ENCODE measurements around the gene CAMK1. TPM values are rescaled to one million over a fixed set of nuclear protein-coding genes. Genes with fewer than 3 reads are reported as not detected.

The CAMK1 gene
- total RNA-seq, 1 donor = 41.5 TPM

DNA sequence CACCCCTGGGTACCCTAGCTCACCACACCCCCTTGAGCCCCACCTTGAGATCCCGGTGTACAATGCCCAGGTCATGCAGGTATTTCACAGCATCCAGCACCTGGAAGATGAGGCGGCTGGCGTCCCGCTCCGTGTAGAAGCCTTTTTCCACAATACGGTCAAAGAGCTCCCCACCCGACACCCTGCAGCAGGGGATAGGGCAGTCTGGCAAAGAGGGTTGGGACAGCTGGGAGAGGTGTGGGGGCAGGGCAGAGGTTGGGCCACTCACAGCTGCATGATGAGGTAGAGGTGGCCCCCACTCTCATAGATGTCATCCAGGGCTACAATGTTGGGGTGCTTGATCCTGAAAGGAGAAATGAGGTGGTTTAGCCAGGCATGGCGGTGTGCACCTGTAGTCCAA is 6.9 kb downstream of the CAMK1 start:
- no peak overlapping the region for H3K4me3 ChIP-seq (ENCODE audit: low read depth, low read length)
- TF ChIP-seq, protein P1, sequence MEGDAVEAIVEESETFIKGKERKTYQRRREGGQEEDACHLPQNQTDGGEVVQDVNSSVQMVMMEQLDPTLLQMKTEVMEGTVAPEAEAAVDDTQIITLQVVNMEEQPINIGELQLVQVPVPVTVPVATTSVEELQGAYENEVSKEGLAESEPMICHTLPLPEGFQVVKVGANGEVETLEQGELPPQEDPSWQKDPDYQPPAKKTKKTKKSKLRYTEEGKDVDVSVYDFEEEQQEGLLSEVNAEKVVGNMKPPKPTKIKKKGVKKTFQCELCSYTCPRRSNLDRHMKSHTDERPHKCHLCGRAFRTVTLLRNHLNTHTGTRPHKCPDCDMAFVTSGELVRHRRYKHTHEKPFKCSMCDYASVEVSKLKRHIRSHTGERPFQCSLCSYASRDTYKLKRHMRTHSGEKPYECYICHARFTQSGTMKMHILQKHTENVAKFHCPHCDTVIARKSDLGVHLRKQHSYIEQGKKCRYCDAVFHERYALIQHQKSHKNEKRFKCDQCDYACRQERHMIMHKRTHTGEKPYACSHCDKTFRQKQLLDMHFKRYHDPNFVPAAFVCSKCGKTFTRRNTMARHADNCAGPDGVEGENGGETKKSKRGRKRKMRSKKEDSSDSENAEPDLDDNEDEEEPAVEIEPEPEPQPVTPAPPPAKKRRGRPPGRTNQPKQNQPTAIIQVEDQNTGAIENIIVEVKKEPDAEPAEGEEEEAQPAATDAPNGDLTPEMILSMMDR (IDR thresholded peaks at IDR 0.05; ENCODE audit: insufficient read depth, low read length) = no peak
- DNase-seq (ENCODE audit: low read depth) = no peak

DNA sequence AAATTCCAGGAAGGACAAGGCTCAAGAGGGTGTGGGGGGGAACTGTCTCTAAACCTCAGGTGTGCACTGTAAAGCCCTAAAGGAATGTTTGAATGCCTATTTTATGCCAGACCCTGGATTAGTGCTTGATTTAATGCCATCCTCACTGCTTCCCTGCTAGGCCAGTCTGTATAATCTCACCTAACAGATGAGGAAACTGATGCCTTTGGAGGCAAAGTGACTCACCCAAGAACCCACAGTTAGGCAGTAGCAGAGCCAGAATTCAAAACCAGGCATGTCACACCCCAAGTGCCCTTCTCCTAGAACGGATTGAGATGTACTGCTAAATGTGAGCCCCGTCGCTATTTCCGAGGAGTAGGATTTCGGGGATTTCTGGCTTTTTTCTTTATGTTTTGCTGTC is 7.8 kb downstream of the CAMK1 start:
- H3K4me3 ChIP-seq (ENCODE audit: low read depth, low read length) = no peak overlapping the region
- TF ChIP-seq, protein P1 (IDR thresholded peaks at IDR 0.05; ENCODE audit: insufficient read depth, low read length) = no peak
- DNase-seq (ENCODE audit: low read depth) = no peak

DNA sequence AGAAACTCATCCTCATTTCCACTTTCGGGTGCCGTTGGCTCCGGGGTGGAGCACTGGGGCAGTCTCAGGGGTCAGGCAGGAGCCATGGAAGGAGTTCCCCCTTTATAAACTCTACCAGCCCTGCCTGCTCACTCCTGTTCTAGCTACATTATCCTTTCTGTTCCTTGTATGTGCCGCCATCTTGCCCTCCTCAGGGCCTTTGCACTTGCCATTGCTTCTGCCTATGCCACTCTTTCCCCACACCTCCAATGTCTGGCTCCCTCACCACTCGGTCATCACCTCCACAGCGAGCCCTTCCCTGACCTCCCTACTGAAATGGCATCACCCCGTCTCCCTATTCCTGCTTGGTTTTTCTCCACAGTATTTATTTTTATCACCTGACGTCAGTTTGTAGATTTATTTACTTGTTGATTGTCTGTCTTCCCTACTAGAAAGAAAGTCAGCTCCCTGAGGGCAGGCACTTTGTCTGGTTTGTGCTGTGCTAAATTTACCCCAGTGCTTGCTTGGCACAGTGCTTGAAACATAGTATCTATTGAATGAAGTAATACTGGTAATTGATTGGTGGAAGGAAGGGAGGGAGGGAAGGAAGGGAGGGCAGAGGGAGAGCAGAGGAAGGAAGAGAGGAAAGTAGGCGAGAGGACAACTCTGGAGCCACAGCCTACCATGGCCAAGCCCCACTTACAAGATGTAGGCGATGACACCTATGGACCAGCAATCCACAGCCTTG is 8.8 kb downstream of the CAMK1 start:
- no peak overlapping the region for H3K4me3 ChIP-seq (ENCODE audit: low read depth, low read length)
- TF ChIP-seq, protein P1 (IDR thresholded peaks at IDR 0.05; ENCODE audit: insufficient read depth, low read length) = no peak
- no peak for DNase-seq (ENCODE audit: low read depth)

DNA sequence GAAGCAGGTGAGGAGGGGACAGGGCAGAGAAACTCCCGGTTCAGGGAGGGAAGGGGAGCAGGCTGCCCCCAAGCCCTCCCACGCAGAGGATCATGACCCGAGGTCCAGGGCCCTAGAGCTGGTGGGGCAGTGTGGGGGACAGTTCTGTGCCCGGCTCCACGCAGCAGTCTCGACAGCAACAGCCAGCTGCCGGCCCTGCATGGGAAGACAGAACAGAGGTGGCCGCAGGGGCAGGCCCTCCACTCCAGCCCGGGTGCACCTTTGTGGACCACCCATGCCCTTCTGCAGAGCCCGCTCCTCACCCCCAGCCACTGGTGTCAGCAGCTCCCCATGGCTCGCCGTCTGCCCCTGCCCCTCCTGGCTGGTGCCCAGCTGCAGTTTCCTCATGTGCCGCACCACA is 12.3 kb downstream of the CAMK1 start:
- TF ChIP-seq, protein P1 (IDR thresholded peaks at IDR 0.05; ENCODE audit: insufficient read depth, low read length) = no peak
- no peak for DNase-seq (ENCODE audit: low read depth)

DNA sequence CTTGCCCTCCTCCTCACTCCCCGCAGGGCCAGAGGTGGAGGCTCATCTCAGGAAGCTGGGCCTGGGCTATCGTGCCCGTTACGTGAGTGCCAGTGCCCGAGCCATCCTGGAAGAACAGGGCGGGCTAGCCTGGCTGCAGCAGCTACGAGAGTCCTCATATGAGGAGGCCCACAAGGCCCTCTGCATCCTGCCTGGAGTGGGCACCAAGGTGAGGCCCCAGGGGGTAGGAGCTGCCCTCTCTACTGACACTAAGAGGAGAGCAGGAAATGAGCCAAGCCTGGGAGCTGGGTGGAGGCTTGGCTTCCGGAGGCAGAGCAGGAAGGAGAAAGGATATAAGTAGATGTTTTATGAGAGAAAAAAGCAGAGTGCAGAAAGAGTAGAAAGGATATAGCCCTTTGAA is 15.1 kb downstream of the CAMK1 start:
- TF ChIP-seq, protein P1 (IDR thresholded peaks at IDR 0.05; ENCODE audit: insufficient read depth, low read length) = no peak

More for the DNA sequence above, 12.3 kb downstream of the CAMK1 start:
- H3K4me3 ChIP-seq (ENCODE audit: low read depth, low read length) = no peak overlapping the region

DNA sequence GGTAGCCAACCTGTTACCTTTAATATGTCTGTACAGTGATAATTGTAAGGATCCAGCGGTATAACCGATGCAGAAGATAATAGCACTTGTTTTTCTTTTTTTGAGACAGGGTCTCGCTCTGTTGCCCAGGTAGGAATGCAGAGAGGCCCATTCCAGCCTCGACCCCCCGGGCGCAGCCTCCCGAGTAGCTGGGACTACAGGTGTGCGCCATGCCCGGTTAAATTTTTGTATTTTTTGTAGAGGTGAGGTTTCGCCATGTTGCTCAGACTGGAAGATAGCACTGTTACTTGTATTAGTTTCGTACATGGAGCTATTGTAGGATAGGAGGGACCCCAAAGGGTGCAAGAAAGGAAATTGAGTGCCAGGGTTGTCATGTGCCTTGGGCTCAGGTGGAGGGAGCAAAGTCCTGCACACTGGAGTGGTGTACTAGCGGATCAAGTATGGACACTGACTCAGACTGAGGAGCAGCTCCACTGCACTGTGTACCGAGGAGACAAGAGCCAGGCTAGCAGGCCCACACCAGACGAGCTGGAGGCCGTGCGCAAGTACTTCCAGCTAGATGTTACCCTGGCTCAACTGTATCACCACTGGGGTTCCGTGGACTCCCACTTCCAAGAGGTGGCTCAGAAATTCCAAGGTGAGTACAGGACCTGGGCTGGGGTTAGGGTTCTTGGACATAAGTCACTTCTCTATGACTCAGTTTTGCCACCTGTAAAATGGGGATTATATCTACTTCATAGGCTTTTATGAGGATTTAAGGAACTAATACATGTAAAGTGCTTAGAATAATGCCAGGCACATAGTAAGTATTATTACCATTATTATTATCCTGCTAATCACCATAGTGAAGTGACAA is 19.0 kb downstream of the CAMK1 start:
- TF ChIP-seq, protein P1 (IDR thresholded peaks at IDR 0.05; ENCODE audit: insufficient read depth, low read length) = no peak
- peak overlapping the region; percentile 96 for H3K4me3 ChIP-seq (ENCODE audit: low read depth, low read length)
- peak; percentile 40 for DNase-seq (ENCODE audit: low read depth)

More for the DNA sequence above, 15.1 kb downstream of the CAMK1 start:
- no peak overlapping the region for H3K4me3 ChIP-seq (ENCODE audit: low read depth, low read length)
- DNase-seq (ENCODE audit: low read depth) = no peak
